Transverse colon (tissue), 3 donors: ENCODE data around the gene CDH22.

Experiments used
- POLR2A ChIP-seq: fragments of 450-650 bp; IDR thresholded peaks from one replicate; pipeline ENCODE4 v1.6.1; 2016; ENCODE audit warnings: antibody characterized with exemption, mild to moderate bottlenecking, moderate library complexity
- TF ChIP-seq, protein P1 (sequence below), 5 experiments: fragments of 200-600 bp in 3 of 5; fragments of 450-650 bp in 2 of 5; sonication (generic) in 3 of 5; IDR thresholded peaks; 1 replicate in 2 of 5; 2 replicates in 3 of 5; pipeline ENCODE4 v1.5.1; 2016 to 2017; ENCODE audit warnings: antibody characterized with exemption in 5 of 5, inconsistent platforms in 3 of 5, mild to moderate bottlenecking in 2 of 5, moderate library complexity in 1 of 5

DNA sequence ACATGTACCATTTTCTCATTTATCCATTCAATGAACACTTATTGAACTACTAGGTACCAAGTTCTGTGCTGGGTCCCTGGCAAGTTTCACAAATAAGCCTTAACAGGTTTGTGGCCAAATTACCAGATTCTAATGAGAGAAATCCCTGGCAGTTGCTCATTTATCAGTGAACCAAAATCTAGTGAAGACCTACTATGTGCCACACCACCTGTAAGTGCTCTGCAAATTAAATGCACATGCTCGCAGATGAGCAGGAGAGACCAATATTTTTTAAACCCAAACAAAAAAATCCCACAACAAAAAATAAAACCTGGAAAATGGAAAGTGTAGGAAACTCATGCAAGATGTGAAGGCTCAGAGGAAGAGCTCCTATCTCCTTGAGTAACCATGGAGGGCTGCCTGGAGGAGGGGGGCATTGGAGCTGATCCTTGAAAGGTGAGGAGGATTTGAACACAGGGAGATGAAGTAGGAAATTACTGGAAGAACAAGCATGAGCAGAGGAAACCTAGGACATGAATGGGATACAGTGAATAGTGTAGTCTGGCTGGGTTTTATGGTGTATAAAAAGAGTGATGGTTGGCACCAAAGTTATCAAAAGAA is 48.9 kb downstream of the CDH22 start:
- TF ChIP-seq, protein P1, sequence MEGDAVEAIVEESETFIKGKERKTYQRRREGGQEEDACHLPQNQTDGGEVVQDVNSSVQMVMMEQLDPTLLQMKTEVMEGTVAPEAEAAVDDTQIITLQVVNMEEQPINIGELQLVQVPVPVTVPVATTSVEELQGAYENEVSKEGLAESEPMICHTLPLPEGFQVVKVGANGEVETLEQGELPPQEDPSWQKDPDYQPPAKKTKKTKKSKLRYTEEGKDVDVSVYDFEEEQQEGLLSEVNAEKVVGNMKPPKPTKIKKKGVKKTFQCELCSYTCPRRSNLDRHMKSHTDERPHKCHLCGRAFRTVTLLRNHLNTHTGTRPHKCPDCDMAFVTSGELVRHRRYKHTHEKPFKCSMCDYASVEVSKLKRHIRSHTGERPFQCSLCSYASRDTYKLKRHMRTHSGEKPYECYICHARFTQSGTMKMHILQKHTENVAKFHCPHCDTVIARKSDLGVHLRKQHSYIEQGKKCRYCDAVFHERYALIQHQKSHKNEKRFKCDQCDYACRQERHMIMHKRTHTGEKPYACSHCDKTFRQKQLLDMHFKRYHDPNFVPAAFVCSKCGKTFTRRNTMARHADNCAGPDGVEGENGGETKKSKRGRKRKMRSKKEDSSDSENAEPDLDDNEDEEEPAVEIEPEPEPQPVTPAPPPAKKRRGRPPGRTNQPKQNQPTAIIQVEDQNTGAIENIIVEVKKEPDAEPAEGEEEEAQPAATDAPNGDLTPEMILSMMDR (IDR thresholded peaks at IDR 0.05), result no peak
- TF ChIP-seq POLR2A, result no peak
